ENCODE results near the gene SHISA5.

- TF ChIP-seq, protein P1, sequence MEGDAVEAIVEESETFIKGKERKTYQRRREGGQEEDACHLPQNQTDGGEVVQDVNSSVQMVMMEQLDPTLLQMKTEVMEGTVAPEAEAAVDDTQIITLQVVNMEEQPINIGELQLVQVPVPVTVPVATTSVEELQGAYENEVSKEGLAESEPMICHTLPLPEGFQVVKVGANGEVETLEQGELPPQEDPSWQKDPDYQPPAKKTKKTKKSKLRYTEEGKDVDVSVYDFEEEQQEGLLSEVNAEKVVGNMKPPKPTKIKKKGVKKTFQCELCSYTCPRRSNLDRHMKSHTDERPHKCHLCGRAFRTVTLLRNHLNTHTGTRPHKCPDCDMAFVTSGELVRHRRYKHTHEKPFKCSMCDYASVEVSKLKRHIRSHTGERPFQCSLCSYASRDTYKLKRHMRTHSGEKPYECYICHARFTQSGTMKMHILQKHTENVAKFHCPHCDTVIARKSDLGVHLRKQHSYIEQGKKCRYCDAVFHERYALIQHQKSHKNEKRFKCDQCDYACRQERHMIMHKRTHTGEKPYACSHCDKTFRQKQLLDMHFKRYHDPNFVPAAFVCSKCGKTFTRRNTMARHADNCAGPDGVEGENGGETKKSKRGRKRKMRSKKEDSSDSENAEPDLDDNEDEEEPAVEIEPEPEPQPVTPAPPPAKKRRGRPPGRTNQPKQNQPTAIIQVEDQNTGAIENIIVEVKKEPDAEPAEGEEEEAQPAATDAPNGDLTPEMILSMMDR (IDR thresholded peaks at IDR 0.05) = no peak
- TF ChIP-seq EP300 (IDR thresholded peaks at IDR 0.05) = no peak
Measured at GRCh38 chr3:48472673-48472922, 31.4 kb downstream of the SHISA5 start.
